ENCODE measurements around the gene TRPM1. TPM values are rescaled to one million over a fixed set of nuclear protein-coding genes. Genes with fewer than 3 reads are reported as not detected.

Gene TRPM1
- total RNA-seq, 4 donors from 2014 or later = not detected

- Histone ChIP-seq H3K4me3 (no peak overlapping the region), H3K4me1 (no peaks in the 10 kb centered on the region), H3K27ac (no peak overlapping the region), H3K9me3 (no peaks in the 10 kb centered on the region), H3K27me3 (no peaks in the 10 kb centered on the region), H3K36me3 (no peaks in the 10 kb centered on the region)
- TF ChIP-seq CTCF (IDR thresholded peaks at IDR 0.05) (no peak), POLR2A (IDR thresholded peaks at IDR 0.05) (no peak)
- DNase-seq = no peak
These were observed 39.1 kb downstream of the TRPM1 start for GRCh38 chr15:31062310-31062847.

GRCh38 chr15:31060429-31061140, 40.9 kb downstream of the TRPM1 start:
- H3K9me3 ChIP-seq = no peaks in the 10 kb centered on the region
- no peaks in the 10 kb centered on the region for H3K27me3 ChIP-seq
- no peak overlapping the region for H3K4me3 ChIP-seq
- TF ChIP-seq POLR2A (IDR thresholded peaks at IDR 0.05) (no peak), CTCF (IDR thresholded peaks at IDR 0.05) (no peak)
- H3K27ac ChIP-seq = no peak overlapping the region
- no peak for DNase-seq
- no peaks in the 10 kb centered on the region for H3K36me3 ChIP-seq
- no peaks in the 10 kb centered on the region for H3K4me1 ChIP-seq

GRCh38 chr15:31058236-31058962, 43.1 kb downstream of the TRPM1 start:
- H3K4me3 ChIP-seq = no peak overlapping the region
- H3K9me3 ChIP-seq = no peaks in the 10 kb centered on the region
- no peaks in the 10 kb centered on the region for H3K36me3 ChIP-seq
- TF ChIP-seq POLR2A (IDR thresholded peaks at IDR 0.05) (no peak), CTCF (IDR thresholded peaks at IDR 0.05) (no peak)
- no peak overlapping the region for H3K27ac ChIP-seq
- no peaks in the 10 kb centered on the region for H3K27me3 ChIP-seq
- no peaks in the 10 kb centered on the region for H3K4me1 ChIP-seq
- DNase-seq = no peak

- DNase-seq = no peak
- TF ChIP-seq CTCF (IDR thresholded peaks at IDR 0.05) (no peak), POLR2A (IDR thresholded peaks at IDR 0.05) (no peak)
- H3K27me3 ChIP-seq = no peaks in the 10 kb centered on the region
- H3K4me3 ChIP-seq = no peak overlapping the region
- H3K9me3 ChIP-seq = no peaks in the 10 kb centered on the region
- H3K36me3 ChIP-seq = no peaks in the 10 kb centered on the region
- H3K4me1 ChIP-seq = peaks cover 0 to 3% (median 0%) of the 10 kb centered on the region in 4 donors
- H3K27ac ChIP-seq = no peak overlapping the region
These were observed 49.9 kb downstream of the TRPM1 start for GRCh38 chr15:31051496-31052080.

GRCh38 chr15:31050953-31051352, 50.6 kb downstream of the TRPM1 start:
- no peaks in the 10 kb centered on the region for H3K36me3 ChIP-seq
- no peak for DNase-seq
- no peaks in the 10 kb centered on the region for H3K27me3 ChIP-seq
- no peaks in the 10 kb centered on the region for H3K9me3 ChIP-seq
- peaks cover 0 to 3% (median 0%) of the 10 kb centered on the region in 4 donors for H3K4me1 ChIP-seq
- no peak for TF ChIP-seq POLR2A (IDR thresholded peaks at IDR 0.05)
- TF ChIP-seq CTCF (IDR thresholded peaks at IDR 0.05) = no peak
- no peak overlapping the region for H3K4me3 ChIP-seq
- no peak overlapping the region for H3K27ac ChIP-seq
